Stimulated activated CD4-positive, alpha-beta T cell treated with anti-CD3 and anti-CD28 coated beads, Interleukin-15, amount 100 ng/mL, for 24 hours (primary cell): ENCODE results near the gene AKAP12.

Experiments used
- DNase-seq: peaks from one replicate; pipeline ENCODE4 v3.0.0-alpha.2; 2020

AKAP12 gene

DNA sequence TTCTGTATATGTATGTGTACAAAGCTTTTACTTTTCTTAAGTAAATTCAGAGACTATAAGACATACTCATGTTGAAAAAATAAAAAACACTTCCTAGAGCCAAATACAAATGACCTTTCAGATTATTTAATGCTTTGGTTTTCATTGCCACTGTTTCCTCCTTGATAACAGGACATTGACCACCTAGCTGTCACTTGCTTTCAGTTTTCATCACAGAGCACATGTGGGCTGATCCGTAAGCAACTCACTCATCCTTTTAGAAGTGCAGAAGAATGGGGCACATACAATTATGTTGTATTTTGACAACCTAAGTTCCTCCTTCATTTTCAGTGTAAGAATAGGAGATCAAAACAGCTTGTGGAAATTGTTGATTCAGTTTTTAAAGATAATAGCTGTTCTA, 145.4 kb downstream of the AKAP12 start:
- DNase-seq: no peak

DNA sequence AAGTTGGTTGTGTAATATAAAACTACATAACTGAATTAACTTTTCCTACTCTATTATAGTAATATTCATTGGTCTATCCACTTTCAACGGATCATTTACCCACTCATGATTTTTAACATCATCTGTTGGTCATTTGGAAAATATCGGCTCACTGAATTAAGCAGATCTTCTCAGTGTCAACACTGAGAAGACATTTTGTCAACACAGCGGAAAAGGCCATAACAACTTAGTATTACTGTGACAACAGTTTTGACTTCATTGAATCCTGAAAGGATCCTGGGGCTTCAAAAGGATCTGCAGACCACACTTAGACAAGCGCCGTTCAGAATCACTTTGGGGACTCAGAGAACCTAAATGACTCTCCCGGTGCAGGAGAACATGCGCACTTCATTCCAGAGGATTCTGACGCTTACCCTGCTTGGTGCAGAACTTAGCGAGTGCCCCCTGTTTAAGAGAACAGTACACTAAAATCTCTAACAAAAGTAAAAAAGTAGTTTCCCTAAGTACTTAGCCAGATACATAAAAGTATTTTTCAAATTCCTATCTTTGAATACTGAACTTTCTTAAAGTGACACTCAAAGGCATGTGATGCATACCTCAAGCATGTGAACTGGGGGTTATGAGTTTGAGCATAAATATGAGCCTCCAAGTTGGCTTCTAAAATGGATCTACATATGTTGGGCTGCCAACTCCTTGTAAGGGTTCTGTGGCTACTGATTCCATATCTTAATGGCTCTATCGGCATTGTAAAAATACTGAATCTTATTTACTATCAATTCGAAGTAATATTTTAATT, 147.6 kb downstream of the AKAP12 start:
- DNase-seq: no peak

DNA sequence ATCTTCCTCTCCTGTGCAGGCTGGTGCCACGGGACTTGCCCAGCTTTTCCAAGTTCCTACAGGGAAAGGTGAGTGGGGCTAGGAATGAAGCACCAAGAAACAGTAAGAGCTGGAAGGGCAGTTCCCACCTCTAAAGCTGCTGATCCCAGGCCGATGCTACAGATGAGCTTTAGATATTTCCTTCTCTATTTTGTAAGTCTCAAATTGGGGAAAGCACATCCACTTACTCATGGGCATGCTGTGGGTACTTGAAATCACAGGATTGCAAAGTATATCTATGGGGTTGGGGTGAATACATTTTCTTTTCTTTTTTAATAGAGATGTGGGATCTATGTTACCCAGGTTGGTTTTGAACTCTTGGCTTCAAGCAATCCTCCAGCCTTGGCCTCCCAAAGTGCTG, 148.5 kb downstream of the AKAP12 start:
- no peak for DNase-seq

DNA sequence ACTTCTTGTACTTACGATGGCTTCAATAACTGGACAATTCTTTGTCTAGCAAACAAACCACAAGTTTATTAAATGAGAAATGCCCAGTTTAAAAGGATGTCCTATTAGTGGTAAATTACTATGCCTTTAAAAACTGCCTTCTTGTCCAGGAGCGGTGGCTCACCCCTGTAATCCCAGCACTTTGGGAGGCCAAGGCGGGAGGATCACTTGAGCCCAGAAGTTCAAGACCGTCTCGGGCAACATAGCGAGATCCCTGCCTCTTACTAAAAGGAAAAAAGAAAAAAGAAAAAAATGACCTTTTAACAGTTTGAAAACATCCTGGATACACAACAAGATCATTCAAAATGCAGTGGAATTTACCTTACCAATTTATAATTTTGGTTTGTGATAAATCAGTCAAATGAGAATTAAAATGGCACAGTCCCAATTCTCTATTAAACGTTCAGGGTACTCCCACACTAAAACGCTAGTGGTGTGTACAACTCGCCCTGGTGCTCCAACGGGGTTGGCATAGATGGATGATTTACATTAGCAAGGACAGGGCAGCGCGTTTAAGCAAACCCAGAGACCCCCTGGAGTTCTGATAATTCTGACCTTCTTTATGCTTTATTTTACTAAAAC, 149.3 kb downstream of the AKAP12 start:
- DNase-seq: no peak

DNA sequence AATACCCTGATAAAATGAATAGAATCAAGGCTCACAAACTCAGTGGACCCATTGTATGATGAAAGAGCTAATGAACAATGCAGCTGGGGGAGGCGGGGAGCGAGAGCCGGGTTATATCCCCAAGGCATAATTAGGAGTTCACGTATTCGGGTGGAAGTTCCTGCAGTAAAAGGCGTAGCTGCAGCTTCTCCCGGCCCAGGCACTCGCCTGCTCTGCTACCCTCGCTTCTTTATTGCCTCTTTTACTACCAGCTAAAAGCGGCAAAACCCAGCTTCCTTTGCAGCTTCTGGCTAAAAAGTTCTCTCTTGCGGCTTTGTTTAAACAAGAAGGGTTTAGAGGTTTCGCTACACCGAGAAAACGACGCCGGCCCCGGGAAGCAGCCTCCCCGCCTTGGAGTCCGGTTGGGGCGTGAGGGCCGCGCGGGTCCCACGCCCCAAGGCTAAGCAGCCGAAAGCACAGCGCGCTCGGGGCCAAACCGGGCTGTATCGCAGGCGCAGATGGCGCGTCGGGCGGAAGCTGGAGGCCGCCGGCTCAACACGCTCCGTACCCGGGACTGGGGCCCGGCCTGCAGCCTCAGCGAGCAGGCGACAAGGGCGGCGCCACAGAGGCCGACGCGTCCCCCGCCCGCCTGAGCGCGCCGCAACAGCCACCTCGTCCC, 150.0 kb downstream of the AKAP12 start:
- DNase-seq: peak; percentile 54

DNA sequence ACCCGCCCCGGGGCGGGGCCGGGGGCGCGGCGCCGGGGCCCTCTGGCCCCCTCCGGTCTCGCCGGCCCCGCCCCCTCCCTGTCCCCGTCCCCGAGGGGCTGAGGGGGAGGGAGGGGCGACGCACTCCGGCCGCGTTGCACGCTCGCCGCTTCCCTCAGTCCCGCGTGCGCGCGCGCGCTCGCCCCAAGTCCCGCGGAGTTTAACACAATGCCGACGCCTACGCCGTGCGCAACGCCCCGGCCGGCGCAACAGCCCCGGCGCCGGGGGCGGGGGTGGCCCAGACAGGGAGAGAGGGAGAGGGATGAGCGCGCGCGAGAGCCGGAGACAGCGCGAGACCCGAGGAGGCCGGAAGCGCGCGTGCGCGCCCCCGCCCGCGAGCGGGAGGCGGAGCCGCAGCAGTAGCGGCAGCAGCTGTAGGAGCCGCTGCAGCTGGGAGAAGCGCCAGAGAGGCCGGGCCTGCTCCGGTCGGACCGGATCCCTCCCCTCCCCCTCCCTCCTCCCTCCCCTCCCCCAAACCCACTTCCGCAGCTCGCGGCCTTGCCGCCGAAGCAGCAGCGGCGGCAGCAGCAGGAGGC, 150.6 kb downstream of the AKAP12 start:
- DNase-seq: peak; percentile 98

DNA sequence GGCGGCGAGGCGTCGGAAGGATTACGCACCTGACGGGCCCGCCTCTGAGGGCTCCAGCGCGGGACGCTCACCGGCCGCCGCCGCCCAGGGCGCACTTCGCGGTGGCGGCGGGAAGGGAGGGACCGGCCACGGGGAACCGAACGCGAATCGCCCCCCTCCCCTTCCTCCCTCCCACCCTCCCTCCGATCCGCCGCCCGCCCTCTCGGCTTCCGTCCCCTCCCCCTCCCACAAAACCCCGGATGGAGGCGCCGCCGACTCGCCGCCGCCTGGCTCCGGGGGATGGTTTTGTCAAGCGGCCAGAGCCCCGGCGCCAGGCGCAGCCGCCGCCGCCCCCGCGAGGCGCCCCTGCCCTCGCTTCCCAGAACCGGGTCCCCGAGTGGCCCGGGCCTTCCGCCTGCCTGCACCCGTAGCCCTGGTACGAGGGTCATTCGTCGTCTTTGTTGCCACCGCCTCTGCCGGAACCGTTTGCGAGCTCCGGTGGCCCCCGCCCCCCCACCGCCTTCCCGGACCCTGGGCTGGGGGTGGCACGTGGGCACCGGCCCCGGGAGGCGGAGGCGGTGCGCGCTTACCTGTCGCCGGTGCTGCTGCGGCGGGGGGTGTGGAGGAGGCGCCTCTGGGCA, 151.2 kb downstream of the AKAP12 start:
- peak; percentile 81 for DNase-seq

DNA sequence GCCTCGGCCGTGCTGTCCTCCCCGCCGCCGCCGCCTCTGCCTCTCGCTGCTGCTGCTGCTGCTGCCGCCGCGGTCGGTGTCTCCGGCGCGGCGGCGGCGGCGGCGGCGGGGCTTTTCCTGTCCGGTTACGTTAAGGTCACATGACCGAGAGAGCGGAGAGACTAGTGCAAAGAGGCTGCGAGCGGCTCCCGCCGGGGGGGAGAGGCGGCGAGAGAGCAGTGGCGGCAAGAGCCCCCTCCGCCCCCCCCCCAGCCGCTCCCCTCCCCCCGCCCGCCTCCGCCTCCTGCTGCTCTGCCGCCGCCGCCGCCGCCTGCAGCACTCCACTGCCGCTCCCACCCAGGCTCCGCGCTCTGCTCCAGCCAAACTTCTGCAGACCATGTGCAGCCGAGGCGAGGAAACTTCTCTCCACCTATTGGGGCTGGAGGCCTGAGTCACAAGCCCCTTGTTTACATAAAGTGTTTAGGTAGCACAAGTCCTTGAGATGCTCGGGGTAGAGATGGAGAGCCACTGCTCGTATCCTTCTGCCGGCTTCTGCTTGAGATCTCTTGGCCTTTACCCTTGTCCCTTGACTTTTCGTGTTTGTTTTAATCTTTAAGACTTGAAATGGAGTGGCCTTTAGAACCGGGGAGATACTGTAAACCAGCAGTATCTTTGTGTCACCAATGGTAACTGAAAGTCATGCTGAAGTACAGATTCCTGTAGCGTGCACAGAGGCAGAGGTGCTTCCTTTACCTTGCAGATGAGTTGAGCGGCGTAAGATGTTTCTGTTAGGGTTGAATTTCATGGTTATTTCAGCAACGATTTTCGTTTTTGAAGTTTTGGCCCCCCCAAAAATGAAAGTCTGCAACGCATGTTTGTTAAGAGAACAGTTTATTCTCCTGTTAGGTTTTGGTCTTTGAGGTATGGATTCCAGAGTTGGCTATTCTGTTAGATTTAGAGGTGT, 152.0 kb downstream of the AKAP12 start, which contains the start of gene ZBTB2:
Gene ZBTB2 (minus strand): TSS at position 89 of the 943 bp plus-strand sequence. CDS start 17,922 bp downstream, outside the sequence.
- peak; percentile 71 for DNase-seq

DNA sequence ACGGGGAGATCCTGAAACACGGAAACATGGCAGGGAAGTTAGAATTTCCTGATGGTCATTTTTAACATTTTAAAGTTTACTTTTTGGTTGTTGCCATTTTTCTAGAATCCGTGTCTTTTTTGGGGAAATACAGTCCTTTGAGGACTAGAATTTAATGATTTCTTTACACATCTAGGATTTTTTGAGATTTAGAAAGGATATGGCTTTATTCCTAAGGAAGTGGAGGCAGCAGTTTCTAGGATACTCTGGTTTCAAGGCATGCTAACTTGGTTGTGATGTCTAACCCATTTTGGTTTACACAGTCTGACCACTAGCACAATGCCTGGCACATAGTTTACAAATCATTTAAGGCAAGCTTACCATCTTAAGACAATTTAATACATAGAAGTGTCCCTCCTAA, 152.7 kb downstream of the AKAP12 start:
- DNase-seq: no peak

DNA sequence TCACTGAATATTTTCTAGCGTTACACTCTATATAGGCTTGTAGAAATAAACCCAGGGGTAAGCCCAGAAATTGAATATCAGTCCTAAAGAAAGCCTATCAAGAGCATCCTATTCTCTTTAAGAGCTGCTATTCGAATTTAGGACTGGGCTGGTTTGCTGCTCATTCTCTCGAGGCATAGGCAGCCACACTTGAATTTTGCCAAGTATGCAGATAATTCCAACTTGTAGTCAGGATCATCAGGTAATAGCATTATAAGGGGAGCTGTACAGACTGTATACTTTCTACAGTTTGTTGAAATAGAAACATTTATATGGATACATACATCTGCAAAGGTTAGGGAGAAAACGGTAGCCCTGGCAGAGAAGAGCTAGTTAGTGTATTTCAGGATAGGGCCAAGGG, 153.6 kb downstream of the AKAP12 start:
- DNase-seq: no peak

DNA sequence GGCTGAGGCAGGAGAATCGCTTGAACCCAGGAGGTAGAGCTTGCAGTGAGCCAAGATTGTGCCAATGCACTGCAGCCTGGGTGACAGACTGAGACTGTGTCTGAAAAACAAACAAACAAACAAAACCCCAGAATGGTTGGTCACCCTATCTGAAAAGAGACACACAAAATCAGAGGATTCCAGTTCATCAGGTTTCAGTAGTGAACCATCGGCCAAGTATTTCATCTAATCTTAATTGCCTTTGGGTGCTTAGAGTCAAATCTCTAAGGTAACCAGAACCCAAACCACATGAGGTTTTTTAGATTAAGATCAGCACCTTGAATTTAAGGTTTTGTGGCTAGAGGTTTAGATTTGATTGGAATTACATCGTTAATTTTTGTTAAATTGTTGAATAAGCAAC, 159.9 kb downstream of the AKAP12 start:
- DNase-seq: no peak

DNA sequence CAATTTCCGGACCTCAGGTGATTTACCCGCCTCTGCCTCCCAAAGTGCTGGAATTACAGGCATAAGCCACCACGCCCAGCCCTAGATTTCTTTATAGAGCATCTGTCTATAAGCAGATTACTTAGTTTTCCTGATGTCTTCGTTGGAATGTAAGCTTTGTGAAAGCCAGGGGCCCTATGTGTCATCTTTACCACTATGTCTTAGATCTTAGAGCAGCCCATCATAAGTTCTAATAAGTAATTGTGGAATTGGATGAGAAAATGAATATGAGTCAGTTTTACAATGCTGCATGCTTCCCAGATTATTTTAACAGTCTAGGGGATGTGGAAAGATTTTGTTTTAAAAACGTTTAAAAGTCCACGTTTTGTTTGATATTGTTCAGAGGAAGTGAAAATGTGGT, 160.7 kb downstream of the AKAP12 start:
- no peak for DNase-seq

DNA sequence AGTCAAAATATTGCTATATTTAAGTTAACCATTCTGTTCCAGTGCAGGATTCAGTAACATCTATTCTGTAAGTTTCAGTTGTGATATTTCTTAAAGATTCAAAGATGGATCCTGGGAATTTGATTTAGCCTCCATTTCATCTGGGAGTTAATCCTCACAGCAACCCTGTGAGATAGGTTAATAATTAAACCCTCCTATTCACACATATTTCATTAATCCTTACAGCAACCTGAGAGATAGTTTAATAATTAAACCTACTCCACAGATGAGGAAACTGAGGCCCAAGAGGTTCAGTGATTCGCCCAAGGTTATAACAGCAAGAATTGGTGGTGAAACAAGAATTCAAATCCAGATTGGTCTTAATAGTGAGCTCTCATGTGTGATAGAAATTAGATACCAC, 162.5 kb downstream of the AKAP12 start:
- no peak for DNase-seq

DNA sequence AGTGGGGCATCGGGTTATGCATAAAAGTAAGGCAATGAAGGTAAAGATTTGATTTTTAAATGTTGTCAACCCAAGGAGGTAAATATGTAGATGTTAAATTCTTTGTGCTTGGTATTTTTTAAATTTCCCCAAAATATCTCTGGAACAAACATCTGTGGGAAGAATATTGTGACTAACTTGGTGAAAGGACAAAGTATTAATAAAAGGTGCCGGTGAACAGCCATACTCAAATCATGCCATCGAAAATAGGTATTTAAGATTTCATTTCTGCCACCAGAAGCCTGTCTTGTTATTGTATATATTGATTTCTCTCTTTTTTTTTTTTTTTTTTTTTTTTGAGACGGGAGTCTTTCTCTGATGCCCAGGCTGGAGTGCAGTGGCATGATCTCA, 164.1 kb downstream of the AKAP12 start:
- no peak for DNase-seq
